PC-9 (cell line): ENCODE data around the gene OR9G1. TPM values are rescaled to one million over a fixed set of nuclear protein-coding genes. Genes with fewer than 3 reads are reported as not detected.

Experiments used
- Bru-seq: library from RNA; stranded (reverse); fragments of 400-500 nt; gene quantifications from one replicate; lab custom pipeline; 2021; lab: Mats Ljungman, UMichigan
- BruChase-seq, 2 experiments: library from RNA; stranded (reverse); fragments of 400-500 nt; gene quantifications; one replicate each; lab custom pipeline; 2021; lab: Mats Ljungman, UMichigan
- BruUV-seq: library from RNA; stranded (reverse); fragments of 400-500 nt; replicated peaks from 2 replicates; lab custom pipeline; 2021; lab: Mats Ljungman, UMichigan
- CTCF ChIA-PET: fragments of 300-600 bp; sonication (Branson Sonifier 250); formaldehyde crosslinking; loops from one replicate; lab custom pipeline; 2022; ENCODE audit warnings: antibody characterized with exemption; lab: Charles Lee
- POLR2A ChIA-PET: fragments of 300-600 bp; sonication (Branson Sonifier 250); formaldehyde crosslinking; loops from one replicate; lab custom pipeline; 2022; ENCODE audit warnings: antibody characterized with exemption; ENCODE audit not compliant: unreplicated experiment; lab: Charles Lee
- DNase-seq, 2 experiments: peaks; one replicate each; pipeline versions ENCODE4 v3.0.0 to v3.0.0-alpha.2; 2015 to 2022; ENCODE audit warnings: mixed read lengths in 1 of 2
- H2AFZ ChIP-seq: fragments of 200-600 bp; sonication (generic); 2 replicates; pipeline ENCODE4 v1.8.1; 2017; ENCODE audit warnings: antibody characterized with exemption
- H3F3A ChIP-seq: fragments of 200-600 bp; sonication (generic); 2 replicates; pipeline ENCODE4 v1.8.1; 2017; ENCODE audit warnings: antibody characterized with exemption, mild to moderate bottlenecking, low read depth; ENCODE audit not compliant: insufficient read depth
- H3K27ac ChIP-seq: fragments of 200-600 bp; sonication (generic); 2 replicates; pipeline ENCODE4 v1.6.1; 2016; ENCODE audit warnings: mixed run types
- H3K27me3 ChIP-seq: fragments of 200-600 bp; sonication (generic); 2 replicates; pipeline ENCODE4 v1.6.1; 2016; ENCODE audit warnings: low read depth, mixed run types; ENCODE audit not compliant: insufficient read depth
- H3K36me3 ChIP-seq: fragments of 200-600 bp; sonication (generic); 2 replicates; pipeline ENCODE4 v1.6.1; 2016; ENCODE audit warnings: low read depth, mixed run types
- H3K4me1 ChIP-seq: fragments of 200-600 bp; sonication (generic); replicated peaks from 2 replicates; pipeline ENCODE4 v1.6.1; 2016; ENCODE audit warnings: mixed run types; ENCODE audit not compliant: insufficient read depth
- H3K4me2 ChIP-seq: fragments of 200-600 bp; sonication (generic); 2 replicates; pipeline ENCODE4 v1.6.1; 2017; ENCODE audit warnings: mixed run types
- H3K4me3 ChIP-seq: fragments of 200-600 bp; sonication (generic); 2 replicates; pipeline ENCODE4 v1.6.1; 2016; ENCODE audit warnings: mixed run types
- H3K79me2 ChIP-seq: fragments of 200-600 bp; sonication (generic); 2 replicates; pipeline ENCODE4 v1.6.1; 2017; ENCODE audit warnings: low read depth, mixed run types
- H3K9me2 ChIP-seq: fragments of 200-600 bp; sonication (generic); 2 replicates; pipeline ENCODE4 v1.8.1; 2017; ENCODE audit warnings: mild to moderate bottlenecking; ENCODE audit not compliant: insufficient read depth
- H3K9me3 ChIP-seq: fragments of 200-600 bp; sonication (generic); 2 replicates; pipeline ENCODE4 v1.8.1; 2016; ENCODE audit warnings: low read depth; ENCODE audit not compliant: insufficient read depth
- H4K20me1 ChIP-seq: fragments of 200-600 bp; sonication (generic); 2 replicates; pipeline ENCODE4 v1.8.1; 2017; ENCODE audit not compliant: insufficient read depth
- CTCF ChIP-seq: fragments of 200-600 bp; sonication (generic); conservative IDR thresholded peaks from 2 replicates; pipeline ENCODE4 v1.6.1; 2017; ENCODE audit warnings: mixed run types, antibody characterized with exemption, mild to moderate bottlenecking, moderate library complexity
- EZH2 ChIP-seq: fragments of 200-600 bp; sonication (generic); IDR thresholded peaks from 2 replicates; pipeline ENCODE4 v1.8.0; 2017; ENCODE audit warnings: antibody characterized with exemption, low read depth
- intact Hi-C: fragments of 100-400 bp; cut with micrococcal nuclease; formaldehyde crosslinking; loops from one replicate; pipeline ENCODE4 v1.10.0; 2022; ENCODE audit not compliant: unreplicated experiment
- long read RNA-seq: library from polyadenylated mRNA; stranded (forward); transcript quantifications from one replicate; pipeline ENCODE4 v2.0.0, GENCODE V29; 2022
- total RNA-seq: library from RNA; stranded (reverse); gene quantifications from 2 replicates; pipeline ENCODE4 v1.2.3, GENCODE V29; 2021

Gene OR9G1, protein sequence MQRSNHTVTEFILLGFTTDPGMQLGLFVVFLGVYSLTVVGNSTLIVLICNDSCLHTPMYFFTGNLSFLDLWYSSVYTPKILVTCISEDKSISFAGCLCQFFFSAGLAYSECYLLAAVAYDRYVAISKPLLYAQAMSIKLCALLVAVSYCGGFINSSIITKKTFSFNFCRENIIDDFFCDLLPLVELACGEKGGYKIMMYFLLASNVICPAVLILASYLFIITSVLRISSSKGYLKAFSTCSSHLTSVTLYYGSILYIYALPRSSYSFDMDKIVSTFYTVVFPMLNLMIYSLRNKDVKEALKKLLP
- total RNA-seq (not detected in 2 replicates), Bru-seq, nascent RNA (not detected), BruChase-seq, experiment 1, labeled RNA remaining after a 2-hour chase (not detected), BruChase-seq, experiment 2, labeled RNA remaining after a 6-hour chase (not detected)
- long read RNA-seq = 0 reads

DNA sequence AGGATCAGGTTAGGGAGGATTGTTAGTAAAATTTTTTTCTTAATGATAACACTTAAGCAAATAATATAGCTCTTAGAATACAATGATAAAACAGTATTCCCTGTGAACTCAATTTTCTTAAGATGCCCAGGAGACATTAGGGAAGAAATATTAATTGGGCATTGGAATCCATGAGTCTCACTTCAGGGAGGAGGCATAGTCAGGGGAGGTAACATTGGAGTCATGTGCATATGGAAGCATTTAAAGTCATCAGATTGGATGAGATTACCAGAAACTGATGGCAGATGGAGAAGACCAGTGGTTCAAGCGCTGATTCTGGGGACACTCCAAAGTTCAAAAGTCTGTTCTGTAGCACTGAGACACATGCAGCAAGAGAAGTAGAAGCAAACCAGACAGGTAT is at the start of gene OR9G1:
Gene OR9G1 (plus strand): TSS at position 301 of the 400 bp plus-strand sequence. CDS start 1,293 bp downstream, outside the sequence.
- Histone ChIP-seq H3K4me1 (no peaks in the 10 kb centered on the region), H3F3A (no peaks in the 10 kb centered on the region), H2AFZ (no peak within 1 kb of the TSS), H4K20me1 (no peaks in the 10 kb centered on the region), H3K79me2 (no peaks in the 10 kb centered on the region), H3K9me2 (no peaks in the 10 kb centered on the region), H3K27me3 (no peaks in the 10 kb centered on the region), H3K4me3 (no peak within 1 kb of the TSS), H3K4me2 (no peak within 1 kb of the TSS), H3K27ac (no peak within 1 kb of the TSS), H3K36me3 (no peaks in the 10 kb centered on the region), H3K9me3 (no peaks in the 10 kb centered on the region)
- intact Hi-C loops = no loop called here
- TF ChIP-seq CTCF = no peak
- TF ChIP-seq EZH2 = no peak
- ChIA-PET POLR2A (no interaction called here), CTCF (no interaction called here)
- no peak for DNase-seq
- BruUV-seq = no TSS peak

DNA sequence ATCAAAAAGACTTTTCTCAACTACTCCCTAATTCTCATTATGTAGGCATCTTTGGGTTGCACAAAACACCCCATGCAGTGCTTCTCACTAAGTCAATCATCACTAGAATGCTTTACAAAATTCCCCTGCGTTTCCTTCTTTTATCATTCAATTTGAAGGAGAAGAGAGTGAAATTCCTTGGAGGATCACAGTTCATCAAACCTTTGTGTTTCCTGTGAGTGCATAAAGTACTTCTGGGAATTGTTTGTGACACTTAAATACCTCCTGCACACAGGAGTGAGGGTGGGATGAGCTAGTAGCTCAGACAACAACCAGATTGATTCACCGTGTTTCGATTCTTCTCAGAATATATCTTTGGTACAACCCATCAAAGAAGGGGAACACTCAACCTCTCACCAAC is 39.1 kb upstream of the OR9G1 start:
- BruUV-seq = no TSS peak
- Histone ChIP-seq H3K4me1 (no peaks in the 10 kb centered on the region), H3K27ac (no peak overlapping the region), H3F3A (no peaks in the 10 kb centered on the region), H3K79me2 (no peaks in the 10 kb centered on the region), H4K20me1 (no peaks in the 10 kb centered on the region), H3K4me3 (no peak overlapping the region), H3K9me2 (no peaks in the 10 kb centered on the region), H3K27me3 (no peaks in the 10 kb centered on the region), H2AFZ (no peak overlapping the region), H3K36me3 (no peaks in the 10 kb centered on the region), H3K9me3 (no peaks in the 10 kb centered on the region), H3K4me2 (no peak overlapping the region)
- intact Hi-C loops = no loop called here
- CTCF ChIA-PET = no interaction called here
- POLR2A ChIA-PET = no interaction called here
- TF ChIP-seq EZH2 (no peak), CTCF (no peak)
- DNase-seq = no peak

- BruUV-seq = no TSS peak
- intact Hi-C loops = no loop called here
- Histone ChIP-seq H3K27me3 (no peaks in the 10 kb centered on the region), H3K27ac (no peak within 1 kb of the TSS), H2AFZ (no peak within 1 kb of the TSS), H3K79me2 (no peaks in the 10 kb centered on the region), H3F3A (no peaks in the 10 kb centered on the region), H3K9me2 (no peaks in the 10 kb centered on the region), H3K36me3 (no peaks in the 10 kb centered on the region), H3K4me3 (no peak within 1 kb of the TSS), H3K4me1 (no peaks in the 10 kb centered on the region), H3K9me3 (no peaks in the 10 kb centered on the region), H3K4me2 (no peak within 1 kb of the TSS), H4K20me1 (no peaks in the 10 kb centered on the region)
- ChIA-PET CTCF (no interaction called here), POLR2A (no interaction called here)
- TF ChIP-seq CTCF = no peak
- TF ChIP-seq EZH2 = no peak
- DNase-seq = no peak
These were observed 35.5 kb upstream of the OR9G1 start, which contains the start of gene OR5AR1 for GRCh38 chr11:56663386-56663785. OR5AR1 (plus strand) TSS chr11:56663686; CDS start chr11:56663686, 0 bp downstream.
